Brain microvascular endothelial cell (primary cell): ENCODE data around the gene CAT.
A peak's percentile ranks its signal among the peaks of the same experiment; 100 is the strongest.

ENCODE experiments used
- DNase-seq: peaks from one replicate; pipeline ENCODE4 v3.0.0-alpha.2; 2020
- H3K27ac ChIP-seq: fragments of 250-450 bp; sonication (Bioruptor Pico); 2 replicates; pipeline ENCODE4 v1.5.1; 2020; ENCODE audit warnings: mild to moderate bottlenecking, moderate library complexity
- H3K27me3 ChIP-seq: fragments of 250-450 bp; sonication (Bioruptor Pico); replicated peaks from 2 replicates; pipeline ENCODE4 v1.5.1; 2020; ENCODE audit warnings: mild to moderate bottlenecking
- H3K36me3 ChIP-seq: fragments of 250-450 bp; sonication (Bioruptor Pico); replicated peaks from 2 replicates; pipeline ENCODE4 v1.5.1; 2020; ENCODE audit warnings: mild to moderate bottlenecking
- H3K4me3 ChIP-seq: 2 replicates; pipeline ENCODE4 v1.5.1; 2011; ENCODE audit warnings: low read depth, mild to moderate bottlenecking, control low read depth, low read length, moderate library complexity
- CTCF ChIP-seq: IDR thresholded peaks from 2 replicates; pipeline ENCODE4 v1.5.1; 2011; ENCODE audit warnings: low read depth, mild to moderate bottlenecking, moderate library complexity, low read length, control low read depth, inconsistent platforms; ENCODE audit errors: missing control alignments
- in situ Hi-C: cut with HindIII; loops from 2 replicates; pipeline ENCODE4 v1.10.0; 2017; ENCODE audit warnings: low sequenced_read_pairs, low pct_ligation_motif_present

CAT gene

GRCh38 chr11:34403431-34403830 lies 35.3 kb upstream of the CAT start:
- TF ChIP-seq CTCF = no peak

GRCh38 chr11:34404280-34404679 lies 34.5 kb upstream of the CAT start:
- no peak for TF ChIP-seq CTCF
- no peak overlapping the region for H3K4me3 ChIP-seq
- in situ Hi-C loops = no loop called here
- no peaks in the 10 kb centered on the region for H3K36me3 ChIP-seq
- DNase-seq = no peak
- no peaks in the 10 kb centered on the region for H3K27me3 ChIP-seq
- no peak overlapping the region for H3K27ac ChIP-seq

More at GRCh38 chr11:34403431-34403830, 35.3 kb upstream of the CAT start:
- no peaks in the 10 kb centered on the region for H3K27me3 ChIP-seq
- DNase-seq = no peak
- H3K4me3 ChIP-seq = no peak overlapping the region
- no peak overlapping the region for H3K27ac ChIP-seq
- in situ Hi-C loops = no loop called here
- H3K36me3 ChIP-seq = no peaks in the 10 kb centered on the region

- Histone ChIP-seq H3K27ac (no peak overlapping the region), H3K36me3 (no peaks in the 10 kb centered on the region), H3K27me3 (no peaks in the 10 kb centered on the region), H3K4me3 (no peak overlapping the region)
- no peak for TF ChIP-seq CTCF
- in situ Hi-C loops = no loop called here
- peak; percentile 12 for DNase-seq
Observed at GRCh38 chr11:34405079-34405858, 33.5 kb upstream of the CAT start.

- TF ChIP-seq CTCF = no peak
- DNase-seq = no peak
- no peaks in the 10 kb centered on the region for H3K36me3 ChIP-seq
- in situ Hi-C loops = no loop called here
- H3K27me3 ChIP-seq = no peaks in the 10 kb centered on the region
- no peak overlapping the region for H3K4me3 ChIP-seq
- H3K27ac ChIP-seq = no peak overlapping the region
Observed at GRCh38 chr11:34406413-34406812, 32.3 kb upstream of the CAT start.

- H3K27ac ChIP-seq = no peak overlapping the region
- in situ Hi-C loops = no loop called here
- no peak overlapping the region for H3K4me3 ChIP-seq
- no peaks in the 10 kb centered on the region for H3K27me3 ChIP-seq
- no peaks in the 10 kb centered on the region for H3K36me3 ChIP-seq
- DNase-seq = no peak
- no peak for TF ChIP-seq CTCF
Observed at GRCh38 chr11:34407121-34407813, 31.5 kb upstream of the CAT start.
